Spleen (tissue), 11 donors: ENCODE results near the gene PILRA. TPM values are rescaled to one million over a fixed set of nuclear protein-coding genes. Genes with fewer than 3 reads are reported as not detected.

Source experiments
- DNase-seq: peaks from one replicate; pipeline ENCODE4 v3.0.0-alpha.2; 2020
- H3K27ac ChIP-seq, 8 donors: fragments of 200-600 bp; sonication (generic) in 7 of 8; 1 replicate in 4 of 8; 2 replicates in 4 of 8; pipeline versions ENCODE4 v1.5.0 to v1.8.0; 2016 to 2021; ENCODE audit warnings: inconsistent platforms in 4 of 8, mild to moderate bottlenecking in 4 of 8, moderate library complexity in 1 of 8
- H3K27me3 ChIP-seq, 7 donors: fragments of 200-600 bp; sonication (generic) in 6 of 7; replicated peaks in 1 of 7; 1 replicate in 4 of 7; 2 replicates in 3 of 7; pipeline versions ENCODE4 v1.5.0 to v1.8.0; 2016 to 2021; ENCODE audit warnings: inconsistent platforms in 3 of 7, mild to moderate bottlenecking in 1 of 7
- H3K36me3 ChIP-seq, 6 donors: fragments of 200-600 bp; sonication (generic) in 5 of 6; 1 replicate in 4 of 6; 2 replicates in 2 of 6; pipeline versions ENCODE4 v1.5.0 to v1.8.0; 2016 to 2021; ENCODE audit warnings: inconsistent platforms in 2 of 6
- H3K4me1 ChIP-seq, 6 donors: fragments of 200-600 bp; sonication (generic) in 5 of 6; 1 replicate in 3 of 6; 2 replicates in 3 of 6; pipeline versions ENCODE4 v1.5.0 to v1.8.0; 2016 to 2021; ENCODE audit warnings: inconsistent platforms in 3 of 6
- H3K4me3 ChIP-seq, 8 donors: fragments of 200-600 bp; sonication (generic) in 7 of 8; 1 replicate in 4 of 8; 2 replicates in 4 of 8; pipeline versions ENCODE4 v1.5.0 to v1.8.0; 2016 to 2021; ENCODE audit warnings: inconsistent platforms in 4 of 8, mild to moderate bottlenecking in 4 of 8, moderate library complexity in 2 of 8
- H3K9me3 ChIP-seq, 8 donors: fragments of 200-600 bp; sonication (generic) in 7 of 8; 1 replicate in 4 of 8; 2 replicates in 4 of 8; pipeline versions ENCODE4 v1.5.0 to v1.8.0; 2016 to 2021; ENCODE audit warnings: inconsistent platforms in 4 of 8
- CTCF ChIP-seq, 11 experiments: fragments of 200-600 bp in 7 of 11; fragments of 450-650 bp in 4 of 11; sonication (generic) in 4 of 11; IDR thresholded peaks in 8 of 11; conservative IDR thresholded peaks in 3 of 11; 1 replicate in 7 of 11; 2 replicates in 4 of 11; pipeline versions ENCODE4 v1.4.0 to v1.8.0; 2016 to 2021; ENCODE audit warnings: antibody characterized with exemption in 11 of 11, inconsistent platforms in 4 of 11, mild to moderate bottlenecking in 1 of 11
- POLR2A ChIP-seq, 3 donors: fragments of 450-650 bp; IDR thresholded peaks; one replicate each; pipeline ENCODE4 v1.5.1; 2017; ENCODE audit warnings: antibody characterized with exemption in 3 of 3, mild to moderate bottlenecking in 1 of 3
- POLR2AphosphoS5 ChIP-seq, 3 donors: sonication (generic); formaldehyde crosslinking; IDR thresholded peaks; one replicate each; pipeline ENCODE4 v1.5.1; 2017; ENCODE audit warnings: antibody characterized with exemption in 3 of 3
- WGBS, 5 donors: extraction: QIAGEN DNeasy Blood & Tissue Kit in 3 of 5; methylation state at CpG; one replicate each; pipeline versions ENCODE4 v1.1.5 to v1.1.7; 2013 to 2018; 5-methylcytosine and 5-hydroxymethylcytosine counted together
- intact Hi-C: fragments of 100-400 bp; cut with DNase I; formaldehyde crosslinking; loops from one replicate; pipeline ENCODE4 v1.15.0; 2023; ENCODE audit warnings: low total_unique reads
- polyA plus RNA-seq, 3 donors: library from polyadenylated mRNA; stranded (reverse); fragments of 200-250 nt; gene quantifications; one replicate each; pipeline ENCODE4 v1.2.1, GENCODE V29; 2013
- total RNA-seq, 7 donors: library from RNA; depleted of rRNA in 3 of 7; stranded (reverse); fragments of >200 nt in 3 of 7; fragmentation: NEBNext Ultra II Directional in 4 of 7; extraction: Animal tissue kit (Norgen Biotek cat#: 25700) in 4 of 7; gene quantifications; one replicate each; pipeline versions ENCODE4 v1.1.0 to v1.2.1, GENCODE V29; 2016 to 2021
- donor health status: healthy with polysubstance abuse.
- donor health status: DM: no; HTN: no; CAD: no; lungs with moderate emphysema.
- donor health status: DM: no; HTN: no; CAD: no.
- donor health status: Bipolar disorder and iron deficiency.
- donor health status: healthy.
- donor health status: DM: no; HTN: no; CAD: no.
- donor health status: DM: yes; HTN: yes; CAD: no.

PILRA gene
- total and polyA plus RNA-seq, 10 donors, result 5.8 to 61.1 (median 25.8) TPM

DNA sequence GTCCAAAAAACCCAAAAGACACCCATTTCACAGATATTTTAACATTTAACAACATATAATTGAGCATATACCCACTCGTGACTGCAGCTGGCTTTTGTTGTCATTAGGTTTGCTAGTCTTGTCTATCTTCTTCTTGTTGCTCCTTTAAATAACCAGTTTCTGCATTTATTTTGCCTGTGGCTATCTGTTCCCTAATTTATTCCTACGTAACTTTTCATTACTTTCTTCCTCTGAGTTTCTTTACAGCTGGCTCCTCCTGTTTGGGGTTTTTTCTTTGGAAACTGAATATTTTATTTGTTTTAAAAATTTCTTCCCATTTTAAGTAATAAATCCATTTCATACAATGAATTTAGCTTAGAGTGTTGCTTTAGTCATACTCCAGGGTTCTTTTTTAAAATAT lies 14.4 kb downstream of the PILRA start:
- H3K4me3 ChIP-seq, result no peak overlapping the region
- no peak for DNase-seq
- no peaks in the 10 kb centered on the region for H3K9me3 ChIP-seq
- peaks cover 0 to 20% (median 0%) of the 10 kb centered on the region in 6 donors for H3K4me1 ChIP-seq
- H3K27me3 ChIP-seq, result no peaks in the 10 kb centered on the region
- peaks cover 0 to 11% (median 0%) of the 10 kb centered on the region in 6 donors for H3K36me3 ChIP-seq
- intact Hi-C loops, result no loop called here
- no peak overlapping the region for H3K27ac ChIP-seq
- 69 to 81% (median 73%) methylated on average over 2 of the region's 2 CpGs for WGBS, 5 donors
- no peak for TF ChIP-seq POLR2AphosphoS5 (IDR thresholded peaks at IDR 0.05)
- TF ChIP-seq CTCF (IDR thresholded peaks at IDR 0.05 in 8 of 11, conservative IDR thresholded peaks at IDR 0.05 in 3 of 11), result no peak
- TF ChIP-seq POLR2A (IDR thresholded peaks at IDR 0.05), result no peak

GRCh38 chr7:100389437-100390088 lies 16.3 kb downstream of the PILRA start:
- intact Hi-C loops, result no loop called here
- Histone ChIP-seq H3K4me1 (peaks cover 0 to 27% (median 10%) of the 10 kb centered on the region in 6 donors), H3K4me3 (no peak overlapping the region), H3K36me3 (peaks cover 0 to 11% (median 0%) of the 10 kb centered on the region in 6 donors), H3K27me3 (no peaks in the 10 kb centered on the region), H3K27ac (no peak overlapping the region), H3K9me3 (no peaks in the 10 kb centered on the region)
- WGBS, 5 donors, result 70 to 81% (median 74%) methylated on average over 8 to 9 of the region's 9 CpGs
- TF ChIP-seq POLR2A (IDR thresholded peaks at IDR 0.05) (no peak), POLR2AphosphoS5 (IDR thresholded peaks at IDR 0.05) (no peak), CTCF (IDR thresholded peaks at IDR 0.05 in 8 of 11, conservative IDR thresholded peaks at IDR 0.05 in 3 of 11) (no peak)
- DNase-seq, result no peak

GRCh38 chr7:100390286-100391009 lies 17.2 kb downstream of the PILRA start:
- 73 to 76% (median 76%) methylated on average over 3 of the region's 3 CpGs for WGBS, 5 donors
- intact Hi-C loops, result no loop called here
- H3K36me3 ChIP-seq, result peaks cover 0 to 11% (median 0%) of the 10 kb centered on the region in 6 donors
- H3K27me3 ChIP-seq, result no peaks in the 10 kb centered on the region
- peaks cover 0 to 23% (median 10%) of the 10 kb centered on the region in 6 donors for H3K4me1 ChIP-seq
- no peak overlapping the region for H3K4me3 ChIP-seq
- H3K9me3 ChIP-seq, result no peaks in the 10 kb centered on the region
- DNase-seq, result no peak
- H3K27ac ChIP-seq, result no peak overlapping the region
- no peak for TF ChIP-seq POLR2A (IDR thresholded peaks at IDR 0.05)

GRCh38 chr7:100393233-100393905 lies 20.1 kb downstream of the PILRA start:
- peaks cover 0 to 11% (median 0%) of the 10 kb centered on the region in 6 donors for H3K36me3 ChIP-seq
- H3K27me3 ChIP-seq, result no peaks in the 10 kb centered on the region
- peak overlapping the region in 1 of 8 donors; percentile 41 for H3K27ac ChIP-seq
- no peaks in the 10 kb centered on the region for H3K9me3 ChIP-seq
- 42 to 61% (median 51%) methylated on average over 4 of the region's 4 CpGs for WGBS, 5 donors
- no peak for DNase-seq
- no peak overlapping the region for H3K4me3 ChIP-seq
- intact Hi-C loops, result no loop called here
- TF ChIP-seq POLR2A (IDR thresholded peaks at IDR 0.05) (no peak), POLR2AphosphoS5 (IDR thresholded peaks at IDR 0.05) (no peak), CTCF (IDR thresholded peaks at IDR 0.05 in 8 of 11, conservative IDR thresholded peaks at IDR 0.05 in 3 of 11) (no peak)
- peaks cover 0 to 52% (median 31%) of the 10 kb centered on the region in 6 donors for H3K4me1 ChIP-seq
